ENCODE data around the gene SYPL2. TPM values are rescaled to one million over a fixed set of nuclear protein-coding genes. Genes with fewer than 3 reads are reported as not detected.

Gene SYPL2
- total and polyA plus RNA-seq, 2 of the 8 experiments (the other 6 are each of a cell fraction or from before 2014, with no cell fraction given), result 1.5 TPM

- no peak for TF ChIP-seq CHD7 (IDR thresholded peaks at IDR 0.05; ENCODE audit: insufficient replicate concordance, low read length)
- TF ChIP-seq TBP (IDR thresholded peaks at IDR 0.05; ENCODE audit: low read depth, low read length), result no peak
Measured at GRCh38 chr1:109482791-109483671, 16.7 kb downstream of the SYPL2 start (continued).
